Heart left ventricle (tissue), 13 donors: ENCODE results near the gene CAMTA1.

ENCODE experiments used
- CTCF ChIP-seq, 12 donors: fragments of 200-600 bp; sonication (generic) in 4 of 12; IDR thresholded peaks; one replicate each; pipeline versions ENCODE4 v1.5.0 to v1.8.0; 2018 to 2022; ENCODE audit warnings: antibody characterized with exemption in 12 of 12, mild to moderate bottlenecking in 5 of 12
- POLR2A ChIP-seq, 2 donors: fragments of 450-650 bp; IDR thresholded peaks; one replicate each; pipeline ENCODE4 v1.6.1; 2017; ENCODE audit warnings: antibody characterized with exemption in 2 of 2, mild to moderate bottlenecking in 2 of 2, moderate library complexity in 2 of 2
- donor health status: ischemic (EF 13 %, LVEDD 7.1; RV severe dilation, severe dysfunction).
- donor health status: DM: no; HTN: yes; CAD: no.
- donor health status: DM: no; HTN: no; CAD: no.
- donor health status: ischemic (EF 25% LVEDD 6.9; RV normal size, moderate dysfunction).
- donor health status: ischemic (EF 25% LVEDD 5.7; RV mildly dilated, moderate dysfunction).
- donor health status: ischemic (EF 35%, LVEDD 5.7; RV mildly dilated, moderate dysfunction).
- donor health status: nonischemic (EF 11% LVEDD 7.7; RV severe dilation, severe dysfunction).
- donor health status: DM: yes; HTN: yes; CAD: no.
- donor health status: PGD.
- donor health status: ischemic (EF 29% LVEDD 5.4; RV normal size, mild dysfunction).
- donor health status: nonischemic (EF 23%, LVEDD 6.1; RV moderate dilation, normal function).

GRCh38 chr1:7460807-7461206 lies 675.6 kb downstream of the CAMTA1 start:
- TF ChIP-seq CTCF (IDR thresholded peaks at IDR 0.05) (no peak), POLR2A (IDR thresholded peaks at IDR 0.05) (no peak)
